Mucosa of gallbladder (tissue), 1 donor: Measurements from ENCODE around the gene MYO7B. TPM values are rescaled to one million over a fixed set of nuclear protein-coding genes. Genes with fewer than 3 reads are reported as not detected.
A peak's percentile ranks its signal among the peaks of the same experiment; 100 is the strongest.

Experiments used
- DNase-seq: peaks from one replicate; pipeline ENCODE4 v3.0.0-alpha.2; 2020; ENCODE audit warnings: low spot score
- total RNA-seq: library from RNA; stranded (reverse); gene quantifications from one replicate; pipeline ENCODE4 v1.2.1, GENCODE V29; 2021
- donor health status: DM: no; HTN: no; CAD: no.

Gene MYO7B
- total RNA-seq, 1 donor from 2014 or later = 125 TPM

DNA sequence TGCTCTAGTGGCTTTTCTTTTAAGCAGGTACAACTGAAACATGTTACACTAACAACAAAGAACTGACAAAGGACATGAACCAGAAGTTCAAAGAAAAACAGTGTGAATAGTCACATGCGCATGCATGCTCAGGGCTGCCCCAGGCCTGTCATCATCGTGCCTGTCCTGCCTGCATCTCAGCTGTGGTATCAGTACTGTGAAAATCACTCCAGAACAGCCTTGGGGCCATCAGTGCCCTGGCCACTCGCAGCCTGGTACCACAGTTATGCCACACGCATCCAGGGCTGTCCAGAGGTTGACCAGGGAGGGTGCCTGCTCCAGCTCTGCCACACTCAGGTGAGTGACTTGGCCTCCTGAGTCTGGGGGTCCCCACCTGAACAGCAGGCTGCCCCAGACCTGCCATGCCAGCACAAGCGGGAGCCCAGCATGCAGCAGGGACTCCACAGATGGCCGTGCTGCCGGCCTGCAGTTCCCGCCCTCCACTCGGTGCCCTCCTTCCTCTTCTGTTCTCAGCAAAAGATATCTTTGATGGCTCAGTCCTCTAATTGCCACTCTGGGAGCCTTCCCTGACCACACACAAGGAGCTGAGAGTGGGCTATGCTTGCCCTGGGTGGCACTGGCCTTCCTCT is 127.6 kb downstream of the MYO7B start:
- no peak for DNase-seq

DNA sequence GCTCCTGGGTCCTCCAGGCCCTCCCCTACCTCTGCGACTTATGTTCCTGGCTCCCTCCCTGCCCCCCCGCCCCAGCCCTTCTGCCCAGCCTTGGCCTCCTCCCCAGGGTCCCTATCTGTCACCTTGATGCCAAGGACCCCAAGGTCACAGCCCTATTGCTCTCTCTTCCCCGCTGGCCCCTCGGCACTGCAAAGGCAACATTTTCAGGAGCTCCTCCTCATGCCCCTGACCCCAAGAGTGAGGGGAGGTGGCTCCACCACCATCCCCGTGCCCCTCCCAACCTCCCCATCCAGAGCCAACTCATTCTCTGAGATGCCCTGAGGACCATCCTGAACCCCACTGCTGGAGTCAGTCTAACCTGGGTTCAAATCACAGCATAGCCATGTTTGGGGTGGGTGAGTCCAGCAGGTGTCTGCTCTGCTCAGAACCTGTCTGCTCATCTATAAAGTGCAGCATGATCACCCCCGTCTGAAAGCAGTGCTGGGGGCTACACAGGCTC is 128.1 kb downstream of the MYO7B start:
- DNase-seq = no peak

DNA sequence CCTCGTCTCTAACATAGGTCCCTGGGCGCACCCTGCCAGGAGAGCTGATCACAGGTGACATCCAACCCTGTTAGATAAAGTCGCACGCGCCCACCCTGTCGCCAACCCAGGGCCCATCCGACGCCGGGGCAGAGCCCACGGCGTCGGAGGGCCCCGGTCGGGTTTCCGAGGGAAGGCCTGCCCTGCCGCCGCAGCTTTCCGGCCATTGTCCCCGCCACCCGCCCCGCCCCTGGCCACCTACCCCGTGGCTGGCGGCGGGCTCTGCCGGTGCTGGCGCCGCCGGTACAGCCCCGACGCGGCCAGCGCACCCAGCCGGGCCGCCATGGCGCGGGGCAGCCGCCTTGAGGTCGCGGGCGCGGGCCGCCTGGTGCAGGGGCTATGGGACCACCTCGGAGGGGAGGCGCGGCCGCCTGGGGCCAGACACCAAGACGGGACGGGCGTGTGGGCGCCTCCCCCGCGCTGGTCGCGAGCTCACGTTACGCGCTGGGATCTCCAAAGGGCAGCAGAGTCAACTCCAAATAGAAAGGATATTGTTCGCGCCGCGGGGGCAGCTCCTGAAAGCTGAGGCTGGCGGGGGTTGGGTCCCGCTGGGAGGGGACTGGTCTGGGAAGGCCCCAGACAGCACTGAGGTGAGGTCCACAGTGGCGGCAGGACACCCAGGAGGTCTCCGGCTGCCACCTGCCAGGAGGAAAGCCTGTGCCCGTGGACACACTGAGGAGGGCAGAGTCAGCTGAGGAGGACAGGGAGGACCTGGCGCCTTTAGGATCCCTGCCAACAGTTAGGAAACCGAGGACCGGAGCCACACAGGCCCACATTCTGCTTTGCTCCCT is 128.8 kb downstream of the MYO7B start:
- no peak for DNase-seq

DNA sequence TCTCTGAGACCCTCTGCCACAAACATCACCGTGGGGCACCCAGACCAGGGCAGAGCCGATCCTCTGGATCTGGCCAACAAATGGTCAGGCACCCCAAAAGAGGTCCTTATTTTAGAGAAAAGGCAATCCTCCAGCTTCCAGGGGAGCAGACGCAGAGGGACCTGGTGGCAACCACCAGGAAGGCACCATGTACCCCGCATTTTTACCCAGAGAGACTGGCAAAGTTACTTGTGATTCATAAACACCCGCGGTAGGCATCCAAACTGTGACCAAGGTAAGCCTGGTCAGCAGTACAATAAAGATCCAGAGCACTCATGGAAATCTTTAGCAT is 129.4 kb downstream of the MYO7B start:
- no peak for DNase-seq

DNA sequence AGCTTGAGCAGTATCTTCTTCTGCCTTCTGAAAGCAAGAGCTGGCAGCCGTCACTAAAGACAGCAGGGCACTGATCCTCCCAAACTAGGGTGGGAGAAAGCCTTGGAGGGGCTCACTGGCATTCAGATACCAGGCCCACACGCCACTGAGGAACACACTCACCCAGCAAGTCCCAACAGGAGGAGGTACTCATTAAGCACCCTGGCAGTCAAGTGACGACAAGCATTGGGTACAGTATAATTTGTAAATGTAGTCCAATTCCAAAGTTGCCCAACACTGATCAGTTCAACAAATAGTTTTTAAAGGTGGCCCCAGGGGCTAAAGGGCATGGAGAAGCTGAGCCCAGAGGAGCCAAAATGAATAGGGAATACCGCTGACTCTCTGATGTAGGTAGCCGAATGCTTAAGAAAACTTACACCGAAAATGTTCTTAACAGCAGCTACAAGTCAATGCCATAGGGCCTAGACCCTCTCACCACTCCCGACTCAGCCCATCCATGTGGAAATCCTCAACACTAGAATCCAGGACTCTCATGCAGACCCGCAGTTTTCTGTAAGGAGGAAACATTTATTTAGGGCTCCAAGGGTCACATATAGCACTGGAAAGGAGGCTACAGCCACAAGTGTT is 129.9 kb downstream of the MYO7B start:
- no peak for DNase-seq

DNA sequence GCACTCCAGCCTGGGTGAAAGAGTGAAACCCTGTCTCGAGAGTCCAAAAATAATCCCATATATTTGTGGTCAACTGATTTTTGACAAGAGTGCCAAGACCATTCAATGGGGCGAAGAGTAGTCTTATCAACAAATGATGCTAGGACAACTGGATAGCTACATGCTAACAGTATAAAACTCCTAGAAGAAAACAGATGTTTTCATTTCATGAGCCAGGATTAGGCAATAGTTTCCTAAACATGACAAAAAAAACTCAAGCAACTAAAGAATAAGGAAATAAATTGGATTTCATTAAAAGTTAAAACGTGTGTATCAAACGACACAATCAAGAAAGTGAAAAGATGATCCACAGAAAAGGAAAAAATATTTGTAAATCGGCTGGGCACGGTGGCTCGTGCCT is 133.6 kb downstream of the MYO7B start:
- no peak for DNase-seq

DNA sequence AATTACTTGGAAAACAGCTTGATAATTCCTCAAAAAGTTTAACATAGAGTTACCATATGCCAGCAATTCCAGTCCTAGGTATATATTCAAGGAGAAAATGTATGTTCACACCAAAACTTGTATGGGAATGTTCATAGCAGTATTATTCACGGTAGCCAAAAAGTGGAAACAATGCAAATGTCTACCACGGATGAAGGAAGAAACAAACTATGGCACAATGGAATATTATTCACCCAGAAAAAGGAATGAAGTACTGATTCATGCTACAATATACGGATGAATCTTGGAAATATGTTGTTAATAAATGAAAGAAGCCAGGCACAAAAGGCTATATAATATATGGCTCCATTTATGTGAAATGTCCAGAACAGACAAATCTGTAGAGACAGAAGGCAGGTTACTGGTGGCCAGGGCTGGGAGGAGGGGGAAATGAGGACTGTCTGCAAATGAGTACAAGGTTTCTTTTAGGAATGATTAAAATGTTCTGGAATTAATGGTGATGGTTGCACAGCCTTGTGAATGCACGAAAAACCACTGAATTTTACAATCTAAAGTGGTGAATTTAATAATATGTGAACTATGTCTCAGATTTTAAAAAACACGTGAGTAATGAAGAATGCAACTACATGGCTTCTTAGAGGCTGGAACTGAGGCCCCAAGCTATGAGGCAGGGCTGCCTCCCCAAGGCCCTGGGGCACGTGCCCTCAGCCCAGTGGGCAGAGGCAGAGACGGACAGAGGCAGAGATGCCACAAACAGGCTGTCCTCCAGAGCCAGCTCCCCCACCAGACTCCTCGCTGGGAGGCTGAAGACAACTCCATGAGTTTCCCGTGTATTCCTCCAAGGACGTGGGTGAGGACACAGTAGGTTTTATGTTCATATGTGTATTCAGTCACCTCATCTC is 134.8 kb downstream of the MYO7B start:
- peak; percentile 7 for DNase-seq

DNA sequence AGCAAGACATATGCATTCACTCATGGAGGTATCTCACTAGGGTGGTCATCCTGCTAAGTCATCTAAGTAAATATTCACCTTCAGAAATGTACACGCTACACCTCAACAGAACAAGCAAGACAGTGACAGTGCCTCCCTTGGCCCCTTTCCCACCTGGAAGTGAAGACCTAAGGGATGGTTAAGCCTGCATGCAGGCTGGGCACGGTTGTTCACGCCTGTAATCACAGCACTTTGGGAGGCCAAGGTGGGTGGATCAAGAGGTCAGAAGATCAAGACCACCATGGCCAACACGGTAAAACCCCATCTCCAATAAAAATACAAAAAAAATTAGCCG is 135.4 kb downstream of the MYO7B start:
- peak; percentile 6 for DNase-seq

DNA sequence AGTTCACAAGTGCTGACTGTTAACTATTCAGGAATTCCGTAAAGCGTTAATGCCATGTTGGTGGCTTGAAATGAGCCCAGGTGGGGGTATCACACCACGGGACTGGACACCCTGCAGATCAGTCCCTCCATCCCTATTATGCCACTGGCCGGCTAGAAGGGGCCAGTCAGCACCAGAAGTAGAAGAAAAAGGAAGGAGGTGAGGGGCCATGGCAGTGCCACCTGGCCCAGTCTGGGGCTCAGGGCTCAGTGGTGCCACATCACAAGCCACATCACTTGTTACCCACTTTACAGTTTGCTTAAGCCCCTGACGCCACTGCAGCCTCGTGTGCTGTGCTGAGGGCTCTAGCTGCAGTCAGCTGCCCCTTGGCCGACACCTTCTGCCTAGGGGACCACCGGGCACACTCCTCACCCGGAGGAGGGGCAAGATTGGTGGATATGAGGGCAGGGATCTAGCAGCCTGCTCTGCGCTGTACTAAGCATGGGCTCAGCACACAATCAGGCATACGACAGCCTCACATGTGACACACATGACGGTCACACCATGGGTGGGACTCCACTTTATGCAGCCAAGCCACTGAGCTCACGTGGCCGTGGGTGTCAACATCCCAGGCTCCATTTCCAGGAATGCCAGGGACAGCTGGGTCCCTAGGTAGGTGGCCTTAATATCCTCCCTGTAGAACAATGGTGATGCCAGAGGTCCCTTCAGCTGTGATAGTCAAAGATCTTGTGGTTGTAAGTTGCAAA is 136.2 kb downstream of the MYO7B start:
- peak; percentile 8 for DNase-seq

DNA sequence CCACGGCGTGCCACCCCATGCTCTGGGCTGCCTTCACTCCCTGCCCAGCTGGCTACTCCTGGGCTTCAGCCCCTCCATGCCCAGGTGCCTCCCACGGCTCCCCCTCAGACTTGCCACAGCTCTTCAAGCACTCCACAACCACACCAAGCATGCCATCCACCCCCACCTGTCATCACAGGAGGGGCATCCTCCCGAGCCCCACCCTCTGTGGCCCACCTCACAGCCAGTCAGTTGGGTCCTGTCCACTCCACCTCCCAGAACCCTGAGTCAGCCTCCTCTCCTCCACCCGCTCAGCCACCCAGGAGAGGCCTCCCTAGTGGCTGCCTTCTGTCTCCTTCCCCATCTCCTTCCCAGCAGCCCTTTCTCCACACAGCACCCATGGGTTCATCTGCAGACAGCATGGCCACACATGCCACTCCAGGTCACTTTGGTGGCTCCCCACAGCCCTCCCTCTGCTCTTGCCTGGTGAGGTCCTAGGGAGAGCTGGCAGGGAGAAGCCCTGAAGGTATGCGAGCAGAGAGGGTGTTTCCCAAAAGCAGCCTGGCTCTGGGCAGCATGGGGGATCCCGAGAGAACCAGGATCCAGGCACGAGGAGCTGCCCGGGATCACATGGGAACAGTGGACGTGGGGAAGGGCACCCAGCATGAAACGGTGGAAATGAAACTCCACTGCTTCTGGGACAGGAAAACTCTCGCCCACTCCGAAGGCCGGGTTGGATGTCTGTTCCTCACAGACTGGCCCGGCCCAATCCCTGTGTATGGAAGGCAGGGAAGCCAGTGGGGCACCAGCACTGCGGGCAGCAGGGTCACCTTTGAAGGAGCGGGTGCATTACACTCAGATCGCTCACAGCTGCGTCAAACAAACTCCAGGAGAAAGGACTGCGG is 137.1 kb downstream of the MYO7B start:
- DNase-seq = peak; percentile 9

DNA sequence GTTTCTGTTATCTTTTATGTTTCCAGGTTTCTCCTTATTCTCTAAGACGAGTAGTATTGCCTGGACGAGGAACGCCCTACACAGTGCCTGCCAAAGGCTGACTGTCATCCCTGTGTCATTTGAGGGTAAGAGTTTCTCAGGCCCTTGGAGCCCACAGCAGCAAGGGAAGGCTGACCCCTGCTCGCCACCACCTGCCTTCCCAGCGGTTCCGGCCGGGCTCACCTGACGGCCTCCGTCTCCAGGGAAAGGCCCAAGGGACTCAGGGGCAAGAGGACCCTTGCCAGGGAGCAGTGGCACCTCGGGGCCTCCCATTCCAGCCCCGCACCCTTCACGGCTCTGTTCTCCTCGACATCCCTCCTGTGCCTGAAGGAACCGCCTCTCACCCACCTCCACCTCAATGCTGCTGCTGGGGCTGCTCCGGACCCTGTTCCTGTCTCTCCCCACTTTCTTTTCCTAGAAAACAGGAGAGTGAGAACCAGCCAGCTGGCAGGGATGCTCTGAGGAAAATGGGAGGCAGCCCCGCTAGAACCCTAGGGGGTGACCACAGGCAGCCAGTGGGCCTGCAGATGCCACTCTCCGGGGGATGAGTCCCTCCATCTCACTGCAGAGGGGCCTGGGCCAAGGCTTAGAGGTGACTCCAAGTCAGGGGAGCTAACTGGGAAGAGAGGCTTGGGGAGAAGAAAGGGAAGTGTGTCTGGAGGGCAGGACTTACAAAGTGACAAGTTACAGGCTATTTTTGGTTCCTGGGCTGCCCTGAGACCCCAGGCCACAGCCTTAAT is 138.0 kb downstream of the MYO7B start:
- DNase-seq = peak; percentile 9

DNA sequence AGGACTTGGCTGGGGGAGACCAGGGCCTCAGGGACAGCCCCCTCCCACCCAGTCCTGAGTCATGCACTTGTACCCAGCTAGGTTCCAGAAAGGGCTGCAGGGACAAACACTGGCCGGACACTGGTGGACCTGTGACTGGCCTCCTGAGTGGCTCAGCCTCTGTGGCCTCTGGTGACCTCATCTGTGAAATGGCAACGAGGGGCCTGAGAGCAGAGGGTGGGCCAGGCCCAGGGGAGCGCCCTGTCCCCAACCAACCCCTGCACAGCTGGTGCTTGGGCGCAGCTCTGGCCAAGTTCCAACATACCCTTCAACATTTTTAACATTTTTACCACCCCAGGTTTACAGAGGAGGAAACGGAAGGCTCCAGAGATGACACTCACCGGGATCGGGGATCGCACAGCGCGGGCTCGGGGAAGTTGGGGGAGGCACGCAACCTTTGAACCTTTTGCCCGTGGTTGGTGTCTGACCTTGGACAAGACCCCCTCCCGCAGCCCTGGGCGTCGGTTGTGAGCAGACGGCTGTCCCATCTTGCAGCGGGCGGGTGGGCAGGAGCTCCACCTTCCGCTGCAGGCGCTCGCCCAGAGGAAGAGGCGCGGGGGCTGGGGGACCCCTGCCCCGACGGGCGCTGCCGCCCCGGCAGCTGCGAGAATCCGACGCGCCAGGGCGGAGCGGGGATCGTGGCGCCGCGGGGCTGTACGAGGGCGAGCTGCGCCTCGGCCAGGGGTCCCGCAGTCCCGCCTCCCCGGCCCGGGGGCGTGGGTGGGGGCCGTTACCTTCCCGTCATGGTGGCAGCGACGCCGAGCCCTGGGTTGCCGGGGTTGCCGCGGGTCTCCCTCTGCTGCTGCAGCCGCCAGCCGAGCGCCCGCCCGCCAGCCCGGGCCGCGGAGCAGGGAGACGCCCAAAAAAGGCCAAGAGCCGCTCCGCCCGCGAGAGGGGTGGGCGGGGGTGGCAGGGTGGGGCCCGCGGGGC is 139.0 kb downstream of the MYO7B start:
- peak; percentile 10 for DNase-seq

DNA sequence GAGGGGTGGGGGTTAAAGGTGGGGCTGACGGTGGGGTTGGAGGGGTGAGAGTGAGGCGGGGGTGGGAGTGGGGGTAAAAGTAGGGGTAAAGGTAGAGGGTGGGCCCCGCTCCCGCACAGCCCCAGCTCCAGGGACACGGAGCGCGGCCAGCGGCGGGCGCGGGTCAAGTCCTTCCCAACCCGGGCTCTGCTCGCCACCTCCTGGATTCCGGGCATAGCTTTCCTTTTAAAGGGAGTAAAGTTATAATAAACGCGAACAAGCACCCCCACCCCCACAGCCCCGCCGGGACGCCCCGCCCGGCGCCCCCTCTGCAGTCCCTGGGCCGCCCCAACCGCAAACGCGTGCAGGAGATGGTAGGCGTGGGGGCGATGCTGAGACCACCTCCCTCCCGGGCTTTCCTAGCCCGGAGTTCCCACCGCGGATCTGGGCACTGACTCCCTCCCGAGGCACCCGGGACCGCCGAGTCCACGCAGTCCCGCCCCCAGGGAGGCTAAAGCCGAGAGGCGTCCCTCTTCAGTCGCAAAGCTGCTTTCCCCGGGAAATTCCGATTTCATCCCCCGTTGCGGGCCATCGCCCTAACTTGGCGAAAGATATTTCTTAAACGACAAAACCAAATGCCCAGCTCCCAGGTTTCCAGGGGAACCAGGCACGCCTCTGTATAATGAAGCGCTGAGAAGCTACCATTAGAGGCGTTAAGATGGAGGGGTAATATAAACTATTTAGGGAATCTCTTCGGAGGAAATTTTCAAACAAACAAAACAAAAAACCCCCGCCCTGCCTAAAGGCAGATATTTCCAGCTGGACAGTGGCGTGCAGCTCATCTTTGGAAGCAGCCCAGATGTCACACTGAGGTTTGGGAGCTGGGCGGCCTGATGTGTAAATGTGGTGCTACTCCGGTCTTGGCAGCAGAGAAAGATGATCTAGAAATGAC is 140.1 kb downstream of the MYO7B start, which contains the start of gene LIMS2:
Gene LIMS2 (minus strand): TSS at position 200 of the 931 bp plus-strand sequence. CDS start 506 bp downstream, outside the sequence.
- DNase-seq = no peak

DNA sequence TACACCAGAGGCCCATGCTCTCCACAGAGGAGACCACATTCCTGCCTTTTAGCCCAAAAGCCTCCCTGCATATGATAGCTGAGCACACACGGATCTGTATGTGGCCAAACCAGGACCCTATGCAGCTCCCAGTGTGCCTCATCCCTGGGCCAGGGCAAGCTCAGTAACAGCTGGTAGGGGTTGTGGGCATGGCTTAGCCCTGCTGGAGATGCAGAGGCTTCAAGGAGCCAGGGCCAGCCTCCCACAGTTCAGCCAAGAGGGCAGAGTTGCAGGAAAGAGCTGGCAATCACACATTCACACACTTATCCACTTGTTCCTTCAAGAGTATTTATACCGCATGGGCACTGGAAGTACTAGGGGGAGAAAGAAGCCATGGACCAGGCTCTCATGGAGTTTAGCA is 141.4 kb downstream of the MYO7B start:
- DNase-seq = no peak

DNA sequence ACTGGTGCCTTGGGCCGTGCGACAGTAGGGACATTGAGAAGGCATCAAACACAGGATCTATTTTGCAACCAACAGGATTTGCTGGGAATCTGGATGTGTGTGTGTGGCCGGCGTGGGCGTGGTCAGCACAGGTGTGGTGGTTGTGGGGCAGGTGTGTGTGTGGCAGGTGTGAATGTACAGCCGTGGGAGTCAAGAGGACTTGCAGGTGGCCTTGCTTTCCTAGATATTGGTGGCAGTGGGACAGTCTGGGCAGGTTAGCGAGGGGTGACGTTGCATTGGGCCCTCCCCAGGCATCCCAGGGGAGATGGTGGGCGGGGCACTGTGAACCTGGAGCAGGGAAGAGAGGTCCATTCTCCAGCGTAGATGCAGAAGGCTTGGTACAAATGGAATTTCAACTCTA is 143.0 kb downstream of the MYO7B start:
- no peak for DNase-seq

DNA sequence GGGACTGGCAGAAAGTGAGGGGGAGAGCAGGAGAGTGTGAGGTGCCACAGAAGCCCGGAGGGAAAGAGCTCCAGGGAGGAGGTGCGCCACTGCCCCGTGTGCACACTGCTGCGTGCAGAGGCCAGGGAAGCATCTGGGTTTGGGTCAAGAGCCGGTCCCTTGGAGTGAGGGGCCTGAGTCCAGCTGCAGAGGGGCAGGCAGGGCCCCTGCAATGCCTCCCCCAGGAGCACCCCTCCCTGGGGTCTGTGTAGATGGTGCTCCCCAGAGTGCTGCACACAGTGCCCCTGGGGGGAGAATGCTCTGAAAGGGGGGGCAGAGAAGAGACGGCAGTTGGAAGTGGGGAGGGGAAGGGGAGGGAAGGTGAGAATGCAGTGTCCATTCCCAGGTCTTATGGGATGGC is 143.5 kb downstream of the MYO7B start:
- no peak for DNase-seq
